Trophoblast cell (in vitro differentiated cells and primary cell): ENCODE measurements around the gene OR2C1.

Source experiments
- DNase-seq, 2 donors: peaks; one replicate each; pipeline ENCODE4 v3.0.0-alpha.2; 2016
- H2AFZ ChIP-seq: 2 replicates; pipeline ENCODE4 v1.6.1; 2013; ENCODE audit warnings: low read length, moderate library complexity, mild to moderate bottlenecking; ENCODE audit not compliant: insufficient read depth, poor library complexity
- H2AK5ac ChIP-seq: 2 replicates; pipeline ENCODE4 v1.6.1; 2013; ENCODE audit warnings: mild to moderate bottlenecking, low read length
- H2BK120ac ChIP-seq: 2 replicates; pipeline ENCODE4 v1.6.1; 2013; ENCODE audit warnings: low read length, mild to moderate bottlenecking, moderate library complexity; ENCODE audit not compliant: insufficient read depth, poor library complexity
- H2BK12ac ChIP-seq: 2 replicates; pipeline ENCODE4 v1.6.1; 2013; ENCODE audit warnings: mild to moderate bottlenecking, low read length, moderate library complexity
- H2BK5ac ChIP-seq: 2 replicates; pipeline ENCODE4 v1.6.1; 2013; ENCODE audit warnings: low read length, low read depth, moderate library complexity, mild to moderate bottlenecking; ENCODE audit not compliant: poor library complexity
- H3K14ac ChIP-seq: 2 replicates; pipeline ENCODE4 v1.6.1; 2013; ENCODE audit warnings: mild to moderate bottlenecking, low read length
- H3K18ac ChIP-seq: 2 replicates; pipeline ENCODE4 v1.6.1; 2013; ENCODE audit warnings: mild to moderate bottlenecking, low read length
- H3K23ac ChIP-seq: 2 replicates; pipeline ENCODE4 v1.6.1; 2013; ENCODE audit warnings: low read length
- H3K27ac ChIP-seq: 2 replicates; pipeline ENCODE4 v1.5.1; 2013; ENCODE audit warnings: low read depth, mild to moderate bottlenecking, inconsistent platforms, low read length, moderate library complexity
- H3K27me3 ChIP-seq: 2 replicates; pipeline ENCODE4 v1.6.1; 2013; ENCODE audit warnings: inconsistent platforms, mild to moderate bottlenecking, low read length, moderate library complexity; ENCODE audit not compliant: insufficient read depth
- H3K36me3 ChIP-seq, 2 experiments: 1 replicate in 1 of 2; 2 replicates in 1 of 2; pipeline ENCODE4 v1.6.1; 2013; ENCODE audit warnings: low read length in 2 of 2, mild to moderate bottlenecking in 2 of 2, moderate library complexity in 1 of 2; ENCODE audit not compliant: insufficient read depth in 2 of 2, control insufficient read depth in 1 of 2
- H3K4ac ChIP-seq: 2 replicates; pipeline ENCODE4 v1.6.1; 2013; ENCODE audit warnings: low read depth, mild to moderate bottlenecking, low read length, moderate library complexity
- H3K4me1 ChIP-seq, 2 experiments: 1 replicate in 1 of 2; 2 replicates in 1 of 2; pipeline ENCODE4 v1.6.1; 2013; ENCODE audit warnings: low read length in 2 of 2, mild to moderate bottlenecking in 2 of 2, moderate library complexity in 1 of 2; ENCODE audit not compliant: insufficient read depth in 2 of 2, control insufficient read depth in 1 of 2
- H3K4me2 ChIP-seq: 2 replicates; pipeline ENCODE4 v1.6.1; 2013; ENCODE audit warnings: inconsistent platforms, mild to moderate bottlenecking, low read length, moderate library complexity
- H3K4me3 ChIP-seq: 2 replicates; pipeline ENCODE4 v1.5.1; 2013; ENCODE audit warnings: mild to moderate bottlenecking, low read depth, low read length, inconsistent platforms
- H3K79me1 ChIP-seq: one replicate; pipeline ENCODE4 v1.6.1; 2013; ENCODE audit warnings: low read length
- H3K79me2 ChIP-seq: 2 replicates; pipeline ENCODE4 v1.6.1; 2013; ENCODE audit warnings: low read length, mild to moderate bottlenecking; ENCODE audit not compliant: control insufficient read depth, insufficient read depth, poor library complexity
- H3K9ac ChIP-seq: 2 replicates; pipeline ENCODE4 v1.6.1; 2013; ENCODE audit warnings: mild to moderate bottlenecking, low read length
- H3K9me3 ChIP-seq: 2 replicates; pipeline ENCODE4 v1.6.1; 2013; ENCODE audit warnings: low read depth, mild to moderate bottlenecking, control low read depth, inconsistent platforms, low read length; ENCODE audit not compliant: insufficient read depth
- H4K12ac ChIP-seq: 2 replicates; pipeline ENCODE4 v1.6.1; 2013; ENCODE audit warnings: low read depth, mild to moderate bottlenecking, low read length, moderate library complexity
- H4K8ac ChIP-seq: 2 replicates; pipeline ENCODE4 v1.6.1; 2013; ENCODE audit warnings: low read depth, mild to moderate bottlenecking, low read length, moderate library complexity
- H4K91ac ChIP-seq: one replicate; pipeline ENCODE4 v1.6.1; 2013; ENCODE audit warnings: low read depth, mild to moderate bottlenecking, low read length, moderate library complexity
- WGBS: extraction: QIAGEN DNeasy Blood & Tissue Kit; methylation state at CpG from one replicate; pipeline ENCODE4 v1.1.7; 2013; ENCODE audit warnings: missing lambda C conversion rate; ENCODE audit not compliant: insufficient read length, insufficient coverage; ENCODE audit errors: extremely low coverage; 5-methylcytosine and 5-hydroxymethylcytosine counted together

Gene OR2C1

DNA sequence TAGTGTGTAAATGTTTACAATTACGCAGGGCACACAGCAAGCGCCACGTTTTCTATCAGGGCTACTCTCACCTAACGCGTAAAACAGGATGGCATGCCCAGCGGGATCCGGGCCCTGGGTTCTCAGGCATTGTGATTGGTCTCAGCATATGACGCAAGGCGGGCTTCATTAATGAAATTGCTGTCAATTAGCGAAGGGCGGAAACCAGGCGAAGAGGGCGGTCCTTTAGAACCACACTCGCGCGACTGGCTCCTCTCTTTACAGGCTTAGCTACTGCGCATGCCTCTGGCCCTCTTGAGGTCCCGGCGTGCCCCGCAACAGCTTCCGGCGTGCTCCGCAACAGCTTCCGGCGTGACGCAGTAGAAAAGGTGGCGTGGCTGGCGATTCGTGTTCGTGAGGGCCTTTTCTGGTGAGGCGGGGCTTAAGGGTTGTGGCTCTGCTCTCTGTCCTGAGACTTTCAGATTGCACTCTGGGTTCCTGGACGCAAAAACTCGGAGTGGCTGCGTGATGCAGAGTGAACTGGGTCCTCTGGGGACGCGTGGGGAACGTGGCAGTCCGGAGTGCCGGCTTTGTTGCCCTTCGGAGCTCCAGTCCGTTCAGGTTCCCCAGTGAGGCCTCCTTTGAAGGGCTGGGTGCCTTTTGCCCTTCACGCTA is 9.2 kb downstream of the OR2C1 start:
- Histone ChIP-seq H3K4me1 (no peaks in the 10 kb centered on the region), H3K23ac (no peak overlapping the region), H3K9ac (no peak overlapping the region), H3K27ac (no peak overlapping the region), H2AK5ac (no peak overlapping the region), H2BK12ac (no peak overlapping the region), H3K14ac (no peak overlapping the region), H2BK5ac (no peak overlapping the region), H3K27me3 (no peaks in the 10 kb centered on the region), H2BK120ac (no peak overlapping the region), H3K79me1 (no peaks in the 10 kb centered on the region), H3K79me2 (no peaks in the 10 kb centered on the region), H3K4ac (no peak overlapping the region), H4K8ac (no peak overlapping the region), H3K18ac (no peak overlapping the region), H3K4me2 (no peak overlapping the region), H3K4me3 (no peak overlapping the region), H3K9me3 (peaks cover 15% of the 10 kb centered on the region), H4K12ac (no peak overlapping the region), H4K91ac (no peak overlapping the region), H2AFZ (no peak overlapping the region), H3K36me3 (no peaks in the 10 kb centered on the region)
- no CpG with 5 or more reads among the region's 42 CpGs for WGBS
- DNase-seq, result peak; percentile 80 to 86

DNA sequence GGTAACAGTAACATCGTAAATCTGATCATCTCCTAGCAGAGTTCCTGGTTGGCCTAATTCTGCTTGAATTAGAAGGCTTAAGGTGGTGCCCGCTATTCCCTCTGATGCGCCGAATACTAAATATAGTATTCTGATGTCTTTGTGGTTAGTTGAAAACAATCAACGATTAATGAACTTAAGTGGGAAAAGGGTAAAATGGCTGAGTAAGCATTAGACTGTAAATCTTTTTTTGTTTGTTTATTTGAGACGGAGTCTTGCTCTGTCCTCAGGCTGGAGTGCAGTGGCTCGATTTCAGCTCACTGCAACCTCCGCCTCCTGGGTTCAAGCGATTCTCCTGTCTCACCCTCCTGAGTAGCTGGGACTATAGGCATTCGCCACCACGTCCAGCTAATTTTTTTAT is 13.4 kb downstream of the OR2C1 start:
- Histone ChIP-seq H3K14ac (no peak overlapping the region), H3K4me3 (no peak overlapping the region), H3K27ac (no peak overlapping the region), H3K4ac (no peak overlapping the region), H3K9ac (no peak overlapping the region), H2AFZ (no peak overlapping the region), H3K79me1 (no peaks in the 10 kb centered on the region), H3K79me2 (no peaks in the 10 kb centered on the region), H4K91ac (no peak overlapping the region), H3K4me2 (no peak overlapping the region), H2BK12ac (no peak overlapping the region), H3K9me3 (peaks cover 15% of the 10 kb centered on the region), H3K4me1 (no peaks in the 10 kb centered on the region), H4K8ac (no peak overlapping the region), H3K18ac (no peak overlapping the region), H3K23ac (no peak overlapping the region), H4K12ac (no peak overlapping the region), H3K36me3 (no peaks in the 10 kb centered on the region), H3K27me3 (no peaks in the 10 kb centered on the region), H2BK120ac (no peak overlapping the region), H2BK5ac (no peak overlapping the region), H2AK5ac (no peak overlapping the region)
- WGBS, result no CpG with 5 or more reads among the region's 11 CpGs
- DNase-seq, result no peak

DNA sequence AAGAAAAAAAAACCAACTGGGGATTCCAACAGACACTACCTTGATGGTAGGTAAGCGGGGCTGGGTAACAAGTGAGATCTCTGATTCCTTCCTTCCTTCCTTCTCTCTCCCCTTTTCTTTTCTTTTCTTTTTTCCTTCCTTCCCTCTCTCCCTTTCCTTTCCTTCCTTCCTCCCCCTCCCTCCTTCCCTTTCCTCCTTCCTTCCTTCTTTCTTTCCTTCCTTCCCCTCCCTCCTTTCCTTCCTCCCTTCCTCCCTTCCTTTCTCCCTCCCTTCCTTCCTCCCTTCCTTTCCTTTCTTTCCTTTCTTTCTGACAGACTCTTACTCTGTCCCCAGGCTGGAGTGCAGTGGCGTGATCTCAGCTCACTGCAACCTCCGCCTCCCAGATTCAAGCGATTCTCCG is 20.0 kb downstream of the OR2C1 start:
- H3K9ac ChIP-seq, result no peak overlapping the region
- no peak overlapping the region for H3K4ac ChIP-seq
- no peak overlapping the region for H2BK5ac ChIP-seq
- DNase-seq, result no peak
- H3K18ac ChIP-seq, result no peak overlapping the region
- no peak overlapping the region for H2BK12ac ChIP-seq
- H3K27ac ChIP-seq, result no peak overlapping the region
- no peak overlapping the region for H4K8ac ChIP-seq
- no peak overlapping the region for H3K14ac ChIP-seq
- no peak overlapping the region for H3K23ac ChIP-seq
- no peaks in the 10 kb centered on the region for H3K27me3 ChIP-seq
- H4K12ac ChIP-seq, result no peak overlapping the region
- H2AFZ ChIP-seq, result no peak overlapping the region
- WGBS, result no CpG with 5 or more reads among the region's 5 CpGs
- H3K4me1 ChIP-seq, result no peaks in the 10 kb centered on the region
- H3K4me3 ChIP-seq, result no peak overlapping the region
- H2BK120ac ChIP-seq, result no peak overlapping the region
- peaks cover 18% of the 10 kb centered on the region for H3K9me3 ChIP-seq
- no peaks in the 10 kb centered on the region for H3K79me1 ChIP-seq
- H3K79me2 ChIP-seq, result no peaks in the 10 kb centered on the region
- no peak overlapping the region for H3K4me2 ChIP-seq
- H2AK5ac ChIP-seq, result no peak overlapping the region
- H3K36me3 ChIP-seq, result no peaks in the 10 kb centered on the region
- H4K91ac ChIP-seq, result no peak overlapping the region

DNA sequence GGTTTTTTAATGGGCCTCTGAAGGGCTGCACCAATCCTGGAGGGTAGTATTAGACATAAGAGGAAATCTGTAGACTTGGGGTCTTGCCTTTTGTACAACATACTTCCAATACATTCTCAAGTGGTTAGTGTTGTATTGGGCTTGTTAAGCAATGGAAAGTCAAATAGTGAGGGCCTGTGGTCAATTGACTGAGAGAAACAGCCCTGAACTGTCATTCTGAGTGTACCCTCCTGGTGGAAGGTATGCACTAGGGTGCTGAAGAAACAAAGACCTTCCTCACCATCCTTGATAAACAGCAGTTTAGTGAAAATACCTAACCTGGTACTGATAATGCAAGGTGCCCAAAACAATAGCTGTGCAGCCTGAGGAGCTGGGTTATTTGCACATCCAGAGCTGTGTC is 22.2 kb downstream of the OR2C1 start:
- H2AFZ ChIP-seq, result no peak overlapping the region
- H3K79me1 ChIP-seq, result no peaks in the 10 kb centered on the region

More for the DNA sequence above, 22.2 kb downstream of the OR2C1 start:
- Histone ChIP-seq H3K36me3 (peaks cover 5 to 8% of the 10 kb centered on the region in 2 experiments), H3K23ac (no peak overlapping the region), H2AK5ac (no peak overlapping the region), H4K91ac (no peak overlapping the region), H3K18ac (no peak overlapping the region), H3K4ac (no peak overlapping the region), H3K79me2 (no peaks in the 10 kb centered on the region), H3K27me3 (no peaks in the 10 kb centered on the region), H4K8ac (no peak overlapping the region), H3K27ac (no peak overlapping the region), H2BK12ac (no peak overlapping the region), H2BK5ac (no peak overlapping the region), H3K4me1 (no peaks in the 10 kb centered on the region), H4K12ac (no peak overlapping the region), H3K9me3 (peaks cover 28% of the 10 kb centered on the region), H3K9ac (no peak overlapping the region), H2BK120ac (no peak overlapping the region), H3K4me2 (no peak overlapping the region), H3K4me3 (no peak overlapping the region), H3K14ac (no peak overlapping the region)
- no peak for DNase-seq
